A673 (cell line): ENCODE results near the gene KLHL33.

ENCODE experiments used
- CTCF ChIP-seq: fragments of 300-800, 200-600 bp; sonication (generic); conservative IDR thresholded peaks from 2 replicates; pipeline ENCODE4 v1.5.1; 2017; ENCODE audit warnings: low read depth, mild to moderate bottlenecking, antibody characterized with exemption, low read length, moderate library complexity, mixed read lengths
- EZH2 ChIP-seq: fragments of 200-600 bp; sonication (generic); IDR thresholded peaks from 2 replicates; pipeline ENCODE4 v1.6.1; 2017; ENCODE audit warnings: borderline replicate concordance, low read depth, mild to moderate bottlenecking, mixed read lengths, antibody characterized with exemption, low read length; ENCODE audit not compliant: poor library complexity, severe bottlenecking

- no peak for TF ChIP-seq CTCF
- TF ChIP-seq EZH2 = no peak
Measured at GRCh38 chr14:20429801-20430669, 5.9 kb downstream of the KLHL33 start.
